RPMI8226 (cell line): ENCODE measurements around the gene RERE.

Experiments used
- DNase-seq: peaks from one replicate; pipeline ENCODE4 v3.0.0-alpha.2; 2015

The RERE gene

GRCh38 chr1:8312235-8313218 lies 504.9 kb downstream of the RERE start:
- no peak for DNase-seq

GRCh38 chr1:8311068-8311718 lies 506.2 kb downstream of the RERE start:
- DNase-seq: no peak

- DNase-seq: no peak
Observed at GRCh38 chr1:8307628-8308027, 509.8 kb downstream of the RERE start.

GRCh38 chr1:8303876-8304275 lies 513.6 kb downstream of the RERE start:
- no peak for DNase-seq

DNA sequence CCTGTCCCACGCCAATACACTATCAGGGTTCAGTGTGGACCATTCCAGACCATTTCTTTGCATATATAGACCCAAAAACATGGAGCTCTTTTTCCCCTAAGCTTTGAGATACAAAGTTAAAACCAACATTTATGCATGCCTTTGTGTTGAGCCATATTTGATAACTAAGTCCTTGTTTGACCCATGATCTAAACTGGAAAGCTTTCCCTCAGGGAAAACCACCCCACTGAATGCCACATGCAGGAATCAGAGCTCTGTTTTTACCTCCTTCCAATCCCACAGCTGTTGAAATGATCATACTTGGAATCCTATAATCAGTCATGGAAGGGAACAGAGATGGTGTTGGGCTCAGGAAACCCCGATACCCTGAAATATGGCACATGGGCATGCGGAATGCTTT lies 514.3 kb downstream of the RERE start:
- no peak for DNase-seq
